ENCODE results near the gene ZNF497.

- no peak for TF ChIP-seq POLR2A (IDR thresholded peaks at IDR 0.05)
- TF ChIP-seq CTCF (IDR thresholded peaks at IDR 0.05 in 8 of 11, conservative IDR thresholded peaks at IDR 0.05 in 3 of 11): no peak
- no peak for TF ChIP-seq POLR2AphosphoS5 (IDR thresholded peaks at IDR 0.05)
Observed at GRCh38 chr19:58372311-58373133, 10.0 kb upstream of the ZNF497 start.
